ENCODE data around the gene DNASE1L3.

DNA sequence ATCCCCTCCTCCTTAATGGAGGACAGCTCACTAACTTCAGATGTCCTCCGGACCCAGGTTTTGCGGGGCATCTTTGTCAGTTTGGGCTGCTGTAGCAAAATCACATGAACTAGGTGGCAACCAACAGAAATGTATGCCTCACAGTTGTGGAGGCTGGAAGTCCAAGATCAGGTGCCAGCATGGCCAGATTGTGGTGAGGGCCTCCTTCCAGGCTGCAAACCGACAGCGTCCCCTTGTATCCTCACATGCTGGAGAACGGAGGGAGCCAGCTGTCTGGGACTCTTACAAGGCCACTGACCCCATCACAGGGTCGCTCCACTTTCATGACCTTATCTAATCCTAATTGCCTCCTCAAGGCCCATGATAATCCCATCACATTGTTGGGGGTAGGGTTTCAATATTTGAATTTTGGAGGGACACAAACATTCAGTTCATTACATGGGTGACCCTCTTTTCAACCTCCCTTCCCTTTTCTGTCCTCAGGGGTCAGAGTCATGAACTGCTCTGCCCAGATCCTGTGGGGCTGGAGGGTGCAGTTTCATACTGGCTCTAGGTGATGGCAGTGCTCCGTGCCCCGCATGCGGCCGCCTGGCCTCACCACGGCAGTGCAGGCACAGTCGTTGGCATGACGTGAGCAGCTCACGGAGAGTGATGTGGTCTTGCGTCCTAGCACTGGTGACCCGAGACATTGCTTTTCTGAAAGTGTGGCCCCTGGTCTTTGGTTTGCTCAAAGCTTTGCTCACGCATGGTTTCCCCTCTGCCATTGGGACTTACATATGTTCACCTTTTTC lies 58.4 kb downstream of the DNASE1L3 start:
- TF ChIP-seq, protein P1, sequence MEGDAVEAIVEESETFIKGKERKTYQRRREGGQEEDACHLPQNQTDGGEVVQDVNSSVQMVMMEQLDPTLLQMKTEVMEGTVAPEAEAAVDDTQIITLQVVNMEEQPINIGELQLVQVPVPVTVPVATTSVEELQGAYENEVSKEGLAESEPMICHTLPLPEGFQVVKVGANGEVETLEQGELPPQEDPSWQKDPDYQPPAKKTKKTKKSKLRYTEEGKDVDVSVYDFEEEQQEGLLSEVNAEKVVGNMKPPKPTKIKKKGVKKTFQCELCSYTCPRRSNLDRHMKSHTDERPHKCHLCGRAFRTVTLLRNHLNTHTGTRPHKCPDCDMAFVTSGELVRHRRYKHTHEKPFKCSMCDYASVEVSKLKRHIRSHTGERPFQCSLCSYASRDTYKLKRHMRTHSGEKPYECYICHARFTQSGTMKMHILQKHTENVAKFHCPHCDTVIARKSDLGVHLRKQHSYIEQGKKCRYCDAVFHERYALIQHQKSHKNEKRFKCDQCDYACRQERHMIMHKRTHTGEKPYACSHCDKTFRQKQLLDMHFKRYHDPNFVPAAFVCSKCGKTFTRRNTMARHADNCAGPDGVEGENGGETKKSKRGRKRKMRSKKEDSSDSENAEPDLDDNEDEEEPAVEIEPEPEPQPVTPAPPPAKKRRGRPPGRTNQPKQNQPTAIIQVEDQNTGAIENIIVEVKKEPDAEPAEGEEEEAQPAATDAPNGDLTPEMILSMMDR (conservative IDR thresholded peaks at IDR 0.05; ENCODE audit: low read depth, low read length): no peak
- TF ChIP-seq EZH2phosphoT487 (IDR thresholded peaks at IDR 0.05; ENCODE audit: borderline replicate concordance, low read length): no peak

All from PC-3 (cell line).